Stimulated activated CD8-positive, alpha-beta memory T cell treated with anti-CD3 and anti-CD28 coated beads, Interleukin-7, amount 100 ng/mL, for 24 hours (primary cell): ENCODE measurements around the gene PRR30.
"Not testable (repeated sequence)": the region's sequence is repeated elsewhere in the genome, so short reads cannot be mapped to it uniquely, and the experiment has no call there.

Experiments
- DNase-seq: peaks from one replicate; pipeline ENCODE4 v3.0.0-alpha.2; 2020; ENCODE audit warnings: low read depth

Gene PRR30

DNA sequence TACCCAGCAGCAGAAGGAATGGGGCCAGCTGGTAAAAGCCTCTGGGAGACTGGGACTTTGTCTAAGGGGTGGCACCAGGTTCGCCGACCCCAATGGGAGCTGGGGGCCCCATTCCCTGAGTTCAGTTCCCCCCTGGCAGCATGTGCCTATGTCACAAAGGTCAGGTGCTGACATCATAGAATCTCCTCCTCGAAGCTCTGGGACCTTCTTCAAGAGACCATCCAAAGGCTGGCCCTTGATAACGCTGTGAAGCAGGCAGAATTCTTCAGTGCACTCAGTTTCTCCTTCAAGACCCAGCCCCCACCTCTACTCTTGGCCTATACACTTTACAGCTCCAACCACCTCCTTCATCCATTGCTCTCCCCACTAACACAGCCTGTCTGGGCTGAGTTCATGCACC is at the start of gene PRR30:
Gene PRR30, minus strand, starts transcription at position 101 of the 400 bp plus-strand sequence. CDS start 1,081 bp downstream, outside the sequence.
- DNase-seq: no peak

DNA sequence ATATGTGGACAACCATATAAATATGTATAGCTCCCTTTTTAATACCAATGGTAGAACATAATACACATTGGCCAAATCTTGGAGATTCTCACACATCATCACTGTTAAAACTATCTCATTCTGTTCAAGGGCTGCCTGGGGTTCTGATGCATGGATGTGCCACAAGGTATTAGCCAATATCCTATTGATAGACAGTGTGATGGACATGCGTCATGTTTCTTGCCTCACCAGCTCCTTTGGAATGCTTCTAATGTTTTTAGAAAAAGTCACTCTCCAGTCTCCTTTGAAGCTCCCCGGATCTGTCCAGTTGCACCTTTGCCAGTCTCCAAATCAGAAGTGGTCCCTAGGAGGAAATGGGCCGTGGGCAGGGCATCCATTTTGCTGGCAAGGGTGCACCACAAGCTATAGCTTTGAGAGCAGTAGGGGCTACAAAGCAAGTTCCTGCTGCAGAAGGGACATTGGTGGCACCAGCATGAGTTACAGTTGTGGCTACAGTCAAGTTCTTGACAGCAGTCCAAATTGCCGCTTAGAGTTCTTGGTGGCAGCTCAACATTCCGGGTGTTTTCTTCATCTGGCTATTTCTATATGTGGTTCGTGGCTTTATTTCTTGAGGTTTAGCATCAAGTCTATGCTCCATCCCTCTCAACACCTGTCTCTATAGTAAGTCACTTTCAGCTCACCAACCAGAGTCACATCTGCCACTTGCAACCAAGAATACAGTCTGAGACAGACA is 47.6 kb upstream of the PRR30 start:
- no peak for DNase-seq

DNA sequence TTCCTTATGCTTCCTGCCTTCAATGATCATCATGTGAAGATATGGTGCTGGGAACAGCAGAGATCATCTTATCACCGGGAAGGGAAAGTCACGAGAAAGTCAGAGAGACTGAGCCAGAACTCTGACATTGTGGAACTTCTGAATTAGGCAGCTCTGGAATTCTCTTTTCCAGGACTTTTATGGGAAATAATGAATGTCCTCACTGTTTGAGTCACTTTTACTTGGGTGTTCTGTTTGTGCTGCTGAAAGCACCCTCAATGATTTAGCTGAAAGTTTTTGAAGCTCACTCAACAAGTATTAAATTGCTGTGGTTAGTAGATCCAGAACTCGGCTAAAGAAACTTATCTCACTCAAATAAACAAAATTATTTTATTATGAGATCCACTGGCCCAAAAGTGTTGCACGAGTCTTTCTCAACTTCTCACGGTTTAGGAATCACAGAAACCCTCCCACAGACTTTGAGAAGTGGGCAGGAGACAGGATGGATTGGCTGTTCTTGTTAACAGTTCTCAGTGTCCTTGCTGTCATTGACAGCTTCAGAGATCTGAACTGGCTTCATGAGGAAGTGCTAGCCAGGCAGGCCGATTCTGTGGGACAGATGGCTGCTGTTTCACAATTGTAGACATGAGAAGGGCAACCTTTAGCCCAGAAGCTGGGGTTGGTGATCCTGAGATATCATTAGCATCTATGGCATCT is 46.3 kb upstream of the PRR30 start:
- no peak for DNase-seq

DNA sequence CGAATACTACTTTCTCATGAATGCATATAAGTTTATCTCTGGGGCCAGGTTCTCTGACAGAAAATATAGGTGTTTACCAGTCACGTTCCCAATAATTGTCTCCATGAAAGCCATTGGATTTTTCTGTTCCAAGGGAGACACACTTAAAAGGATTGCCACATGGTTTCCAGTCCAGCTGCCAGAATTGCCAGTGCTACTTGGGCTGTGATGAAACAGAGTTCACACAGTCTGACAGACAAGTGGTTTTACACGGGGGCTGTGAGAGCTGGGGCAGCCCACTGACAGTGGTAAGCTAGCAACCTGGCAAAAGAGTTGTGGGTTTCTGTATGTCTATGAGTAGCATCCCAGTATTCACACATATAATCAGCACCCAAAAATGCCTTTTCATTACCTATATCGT is 44.9 kb upstream of the PRR30 start:
- DNase-seq: no peak

DNA sequence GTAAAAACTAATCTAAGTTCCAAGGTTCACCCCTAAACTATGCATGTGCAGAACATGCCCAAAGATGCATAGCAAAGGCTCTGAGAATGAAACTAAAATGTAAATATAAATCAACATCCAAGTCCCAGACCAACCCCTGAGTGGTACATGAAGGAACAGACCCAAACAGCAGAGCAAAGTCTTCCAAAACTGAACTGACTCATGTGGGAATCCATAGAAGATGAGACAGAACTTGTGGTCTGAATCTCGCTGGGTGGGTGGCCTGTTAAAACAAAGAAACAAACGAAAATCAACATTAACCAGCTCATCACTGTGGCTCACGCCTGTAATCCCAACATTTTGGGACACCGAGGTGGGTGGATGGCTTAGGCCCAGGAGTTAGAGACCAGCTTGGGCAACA is 43.1 kb upstream of the PRR30 start:
- DNase-seq: no peak

DNA sequence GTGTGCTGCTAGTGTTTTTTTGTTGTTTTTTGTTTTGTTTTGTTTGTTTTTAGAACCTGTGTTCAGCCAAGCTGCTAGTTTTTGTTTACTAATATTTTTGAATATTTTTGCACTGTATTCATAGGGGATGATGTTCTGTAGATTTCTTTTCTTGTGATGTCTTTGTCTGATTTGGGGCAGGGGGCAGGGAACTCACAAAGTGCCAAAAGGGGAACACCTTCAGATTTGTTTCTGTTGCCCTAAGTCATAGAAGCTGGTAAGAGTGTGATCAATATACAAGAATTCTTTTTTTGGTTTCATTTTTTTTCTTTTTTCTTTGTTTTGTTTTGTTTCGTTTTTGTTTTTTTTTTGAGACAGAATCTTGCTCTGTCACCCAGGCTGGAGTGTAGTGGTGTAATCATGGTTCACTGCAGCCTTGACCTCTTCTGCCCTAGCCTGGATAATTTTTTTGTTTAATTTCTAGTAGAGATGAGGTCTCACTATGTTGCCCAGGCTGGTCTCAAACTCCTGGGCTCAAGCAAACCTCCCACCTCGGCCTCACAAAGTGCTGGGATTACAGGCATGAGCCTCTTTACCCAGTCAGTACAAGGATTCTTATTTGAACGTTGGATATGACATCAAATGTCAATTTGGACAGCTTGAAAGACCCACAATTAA is 40.3 kb upstream of the PRR30 start:
- no peak for DNase-seq

DNA sequence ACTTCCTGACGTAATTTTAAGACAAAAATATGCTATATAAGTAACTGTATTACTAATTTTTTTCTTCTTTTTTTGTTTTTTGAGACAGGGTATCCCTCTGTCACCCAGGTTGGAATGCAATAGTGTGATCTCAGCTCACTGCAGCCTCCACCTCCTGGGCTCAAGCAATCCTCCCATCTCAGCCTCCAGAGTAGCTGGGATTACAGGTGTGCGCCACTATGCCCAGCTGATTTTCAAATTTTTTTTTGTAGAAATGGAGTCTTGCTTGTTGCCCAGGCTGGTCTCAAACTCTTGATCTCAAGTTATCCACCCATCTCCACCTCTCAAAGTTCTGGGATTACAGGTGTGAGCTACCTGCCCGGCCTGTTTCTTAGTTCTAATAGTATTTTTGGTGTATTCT is 39.3 kb upstream of the PRR30 start:
- no peak for DNase-seq

DNA sequence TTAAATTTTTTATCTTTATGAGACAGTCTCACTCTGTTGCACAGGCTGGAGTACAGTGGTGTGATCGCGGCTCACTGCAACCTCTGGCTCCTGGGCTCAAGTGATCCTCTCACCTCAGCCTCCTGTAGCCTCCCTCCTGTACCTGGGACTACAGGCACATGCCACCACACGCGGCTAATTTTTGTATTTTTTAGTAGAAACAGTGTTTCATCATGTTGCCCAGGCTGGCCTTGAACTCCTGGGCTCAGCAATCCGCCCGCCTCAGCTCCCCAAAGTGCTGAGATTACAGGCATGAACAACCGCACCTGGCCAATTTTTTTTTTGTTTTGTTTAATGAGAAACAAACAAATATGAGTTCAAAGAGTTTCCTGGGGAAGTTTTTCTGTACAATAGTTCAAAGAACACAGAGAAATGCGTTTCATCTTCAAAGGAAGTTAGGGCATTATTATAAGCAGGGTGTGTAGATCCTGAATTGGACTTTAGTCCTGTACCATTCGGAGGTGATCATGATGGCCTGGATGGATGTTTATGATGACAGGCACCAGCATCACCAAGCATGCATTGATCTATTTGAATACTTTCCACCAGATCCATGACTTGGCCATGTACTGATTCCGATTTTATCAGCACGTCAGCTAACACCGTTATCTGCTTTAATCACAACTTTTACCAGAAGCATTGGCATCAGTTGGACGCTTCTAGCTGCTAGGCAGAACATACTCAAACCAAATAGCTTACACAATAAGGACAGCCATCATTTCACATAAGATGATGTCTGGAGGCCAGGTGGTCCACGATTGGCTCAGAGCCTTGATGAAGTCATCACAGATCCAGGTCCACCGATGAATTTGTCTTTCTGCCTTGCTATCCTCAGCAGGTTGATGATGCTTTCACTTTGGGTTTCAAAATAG is 38.5 kb upstream of the PRR30 start:
- DNase-seq: no peak

DNA sequence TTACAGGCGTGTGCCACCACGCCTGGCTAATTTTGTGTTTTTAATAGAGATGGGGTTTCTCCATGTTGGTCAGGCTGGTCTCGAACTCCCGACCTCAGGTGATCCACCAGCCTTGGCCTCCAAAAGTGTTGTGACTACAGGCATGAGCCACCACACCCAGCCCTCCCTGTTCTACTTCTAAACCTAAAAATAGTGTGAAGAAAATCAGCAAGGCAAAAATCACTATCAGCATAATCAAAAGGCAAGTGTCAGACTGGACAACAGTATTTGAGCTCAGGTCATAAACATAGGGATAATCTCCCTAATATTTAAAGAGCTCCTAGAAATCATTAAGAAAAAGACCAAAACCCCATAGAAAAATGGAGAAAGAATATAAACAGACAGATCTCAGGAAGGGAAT is 36.6 kb upstream of the PRR30 start:
- DNase-seq: not testable (repeated sequence)

DNA sequence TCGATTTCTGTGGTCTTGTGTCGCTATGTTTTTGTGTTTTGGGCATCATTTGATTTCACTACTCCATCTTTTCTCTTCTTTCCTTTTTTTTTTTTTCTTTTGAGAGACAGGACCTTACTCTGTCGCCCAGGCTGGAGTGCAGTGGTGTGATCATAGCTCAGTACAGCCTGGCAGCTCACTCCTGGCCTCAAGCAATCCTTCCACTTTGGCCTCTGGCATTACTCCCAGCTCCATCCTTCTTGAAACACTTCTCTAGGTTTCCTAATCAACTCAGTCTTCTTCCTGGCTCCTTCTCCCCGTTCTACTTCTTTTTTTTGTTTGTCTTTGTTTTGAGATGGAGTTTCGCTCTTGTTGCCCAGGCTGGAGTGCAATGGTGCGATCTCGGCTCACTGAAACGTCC is 36.1 kb upstream of the PRR30 start:
- DNase-seq: no peak

DNA sequence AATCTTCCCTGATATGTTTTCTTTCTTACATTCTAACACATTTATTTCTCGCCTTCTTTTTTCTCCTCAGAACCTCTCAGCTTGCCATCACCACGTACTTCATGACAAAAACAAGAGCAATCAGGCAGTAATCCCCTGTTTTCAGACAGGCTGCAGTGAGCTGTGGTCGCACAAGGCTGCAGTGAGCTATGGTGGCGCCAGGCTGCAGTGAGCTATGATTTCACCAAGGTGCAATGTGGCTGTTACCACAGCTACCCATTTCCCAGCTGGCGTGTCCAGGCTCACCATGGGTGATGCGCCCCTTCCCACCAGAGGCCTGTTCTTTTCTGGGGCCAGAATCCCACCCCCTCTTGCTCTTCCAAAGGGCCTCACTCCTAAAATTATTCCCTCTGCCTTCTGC is 35.4 kb upstream of the PRR30 start:
- no peak for DNase-seq

DNA sequence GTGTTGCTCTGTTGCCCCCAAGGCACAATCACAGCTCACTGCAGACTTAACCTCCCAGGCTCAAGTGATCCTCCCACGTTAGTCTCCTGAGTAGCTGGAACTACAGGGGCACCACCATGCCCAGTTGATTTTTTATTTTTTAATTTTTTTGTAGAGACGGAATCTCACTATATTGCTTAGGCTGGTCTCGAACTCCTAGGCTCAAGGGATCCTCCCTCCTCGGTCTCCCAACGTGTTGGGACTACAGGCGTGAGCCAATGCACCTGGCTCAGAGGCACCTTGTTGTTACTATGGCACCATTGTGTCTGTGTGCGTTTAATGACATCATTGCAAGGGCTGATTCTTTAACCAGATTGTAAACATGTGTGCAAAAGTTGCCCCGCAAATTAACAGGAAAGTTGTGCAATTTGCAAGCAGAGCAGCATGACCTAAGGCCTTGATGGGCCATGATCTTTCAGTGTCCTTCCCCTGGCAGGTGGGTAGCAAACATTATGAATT is 32.2 kb upstream of the PRR30 start:
- DNase-seq: no peak

DNA sequence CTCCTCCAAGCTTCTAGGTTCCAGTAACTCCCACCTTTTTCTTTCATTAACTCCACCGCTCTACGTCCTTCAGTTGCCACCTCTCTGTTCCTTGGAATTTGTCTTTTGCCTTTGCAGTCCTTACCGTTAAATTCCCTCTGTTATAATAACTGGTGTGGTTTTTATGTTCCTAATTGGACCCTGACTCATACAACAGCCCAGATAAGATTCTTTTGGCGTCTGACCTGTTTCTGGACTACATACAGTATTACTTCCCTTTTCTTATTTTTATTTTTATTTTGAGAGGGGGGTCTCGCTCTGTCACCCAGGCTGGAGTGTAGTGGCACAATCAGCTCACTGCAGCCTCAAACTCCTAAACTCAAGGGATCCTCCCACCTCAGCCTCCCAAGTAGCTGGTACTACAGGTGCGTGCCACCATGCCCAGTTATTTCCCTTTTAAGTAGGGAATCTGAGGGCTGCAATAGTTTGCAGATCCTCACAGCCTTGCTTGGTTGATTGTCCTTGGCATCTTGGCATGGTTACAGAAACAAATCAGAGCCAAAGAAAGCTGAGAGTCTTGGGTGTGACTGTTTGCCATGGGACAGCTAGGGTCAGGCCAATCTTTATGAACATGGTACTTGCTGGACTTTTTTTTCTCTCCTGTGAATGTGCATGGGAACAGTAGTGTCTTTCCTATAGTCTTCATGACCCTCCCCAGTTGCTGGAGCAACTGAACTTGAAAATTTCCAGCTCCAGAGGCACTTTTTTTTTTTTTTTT is 31.5 kb upstream of the PRR30 start:
- DNase-seq: no peak

DNA sequence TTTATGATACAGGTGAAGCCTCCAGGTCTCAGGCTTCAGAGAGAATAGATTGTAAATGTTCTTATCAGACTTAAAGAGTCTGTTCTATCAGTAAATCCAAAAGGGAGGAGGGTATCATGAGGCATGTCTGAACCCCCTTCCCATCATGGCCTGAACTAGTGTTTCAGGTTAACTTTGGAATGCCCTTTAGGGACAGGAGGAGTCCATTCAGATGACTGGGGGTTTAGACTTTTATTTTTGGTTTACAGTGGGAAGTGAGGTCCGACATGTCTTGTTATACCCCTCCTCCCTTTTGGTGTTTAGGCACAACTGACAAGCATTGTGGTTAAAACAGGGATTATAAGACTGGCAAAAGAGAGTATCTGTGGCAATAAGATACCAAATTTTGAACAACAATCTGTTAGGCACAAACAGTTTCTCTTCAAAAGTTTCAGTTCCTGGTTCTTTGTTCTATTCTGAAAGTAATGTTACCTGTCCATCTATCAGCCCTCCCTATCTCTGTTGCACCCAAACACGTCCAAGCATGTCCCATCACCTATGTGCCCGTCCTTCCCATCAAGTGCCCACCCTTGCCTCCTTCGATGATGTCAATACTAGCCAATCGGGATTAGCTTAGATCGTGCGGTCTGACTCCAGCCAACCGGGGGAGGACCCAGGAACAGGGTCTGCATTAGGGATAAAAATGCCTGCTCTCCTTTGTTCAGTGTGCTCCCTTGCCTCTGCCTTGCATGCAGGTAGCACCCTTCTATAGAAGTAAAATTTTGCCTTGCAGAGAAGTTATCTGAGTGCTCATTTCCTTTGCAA is 26.0 kb upstream of the PRR30 start:
- no peak for DNase-seq

DNA sequence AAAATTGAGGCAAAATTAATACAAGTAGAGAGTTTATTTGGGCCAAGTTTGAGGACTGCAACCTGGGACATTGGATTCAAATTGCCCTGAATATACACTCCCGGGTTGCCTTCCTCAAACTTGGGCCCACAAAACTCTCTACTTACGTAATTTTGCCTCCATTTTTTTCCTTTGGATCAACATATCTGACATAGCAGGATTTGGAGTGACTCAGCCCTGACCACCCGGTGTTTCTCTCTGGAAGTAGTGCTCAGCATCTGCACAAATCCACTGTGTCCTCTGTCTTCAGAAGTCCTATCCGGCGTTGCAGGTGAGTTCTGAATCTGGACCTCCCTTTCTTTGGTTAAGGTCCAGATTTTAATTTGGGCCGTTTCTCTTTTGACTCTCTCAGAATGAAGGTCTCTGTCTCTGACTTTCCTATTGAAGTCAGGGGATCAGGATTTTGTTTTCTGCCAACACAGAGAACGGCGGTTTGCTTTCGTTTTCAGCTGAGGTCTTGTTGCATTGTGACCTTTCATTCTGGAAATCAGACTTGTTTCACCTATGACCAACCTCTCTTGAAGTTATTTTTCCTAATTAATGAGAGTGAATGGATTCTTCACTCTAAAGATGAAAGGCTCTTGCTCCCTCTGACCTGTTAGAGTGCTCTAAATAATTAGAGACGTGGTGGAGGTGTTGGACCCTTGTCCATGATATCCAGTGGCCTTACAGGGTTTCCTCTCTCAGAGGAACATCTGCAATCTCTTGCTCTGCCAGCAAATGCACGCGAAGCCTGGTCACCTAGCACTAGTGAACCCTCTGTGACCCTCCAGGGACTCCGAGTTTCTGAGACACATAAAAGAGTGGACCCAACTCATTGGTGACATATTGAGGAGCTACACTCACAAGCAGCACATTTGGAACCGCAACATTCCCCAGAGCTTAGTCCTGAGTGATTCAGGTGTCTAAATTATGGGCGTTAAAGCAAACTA is 23.2 kb upstream of the PRR30 start:
- DNase-seq: no peak

DNA sequence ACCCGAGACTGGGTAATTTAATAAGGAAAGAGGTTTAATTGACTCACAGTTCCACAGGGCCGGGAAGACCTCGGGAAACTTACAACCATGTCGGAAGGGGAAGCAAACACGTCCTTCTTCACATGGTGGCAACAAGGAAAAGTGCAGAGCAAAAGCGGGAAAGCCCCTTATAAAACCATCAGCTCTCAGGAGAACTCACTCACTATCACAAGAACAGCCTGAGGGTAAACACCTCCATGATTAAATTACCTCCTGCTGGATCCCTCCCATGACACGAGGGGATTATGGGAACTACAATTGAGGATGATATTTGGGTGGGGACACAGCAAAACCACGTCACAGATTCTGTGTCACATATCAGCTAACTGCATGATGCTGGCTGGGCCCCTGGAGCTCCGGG is 21.0 kb upstream of the PRR30 start:
- no peak for DNase-seq

DNA sequence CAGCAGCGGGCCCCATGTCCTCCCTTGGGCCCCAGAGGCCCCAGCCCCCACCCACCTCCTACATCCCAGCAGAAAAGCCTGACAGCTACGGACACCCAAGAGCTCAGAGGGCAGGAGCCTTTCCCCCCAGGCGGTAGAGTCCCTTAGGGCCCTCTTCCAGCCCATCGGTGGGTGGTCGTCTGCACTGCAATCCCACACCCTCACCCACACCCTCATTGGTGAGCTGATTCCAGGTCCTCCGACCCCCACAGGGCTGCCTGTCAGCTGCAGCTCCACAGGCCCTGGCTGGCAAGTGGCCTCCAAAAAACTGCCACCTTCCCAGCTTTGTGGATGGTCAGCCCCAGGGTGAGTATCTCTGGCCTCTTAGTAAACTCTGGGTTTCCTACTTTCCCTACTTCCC is 20.1 kb upstream of the PRR30 start:
- no peak for DNase-seq

DNA sequence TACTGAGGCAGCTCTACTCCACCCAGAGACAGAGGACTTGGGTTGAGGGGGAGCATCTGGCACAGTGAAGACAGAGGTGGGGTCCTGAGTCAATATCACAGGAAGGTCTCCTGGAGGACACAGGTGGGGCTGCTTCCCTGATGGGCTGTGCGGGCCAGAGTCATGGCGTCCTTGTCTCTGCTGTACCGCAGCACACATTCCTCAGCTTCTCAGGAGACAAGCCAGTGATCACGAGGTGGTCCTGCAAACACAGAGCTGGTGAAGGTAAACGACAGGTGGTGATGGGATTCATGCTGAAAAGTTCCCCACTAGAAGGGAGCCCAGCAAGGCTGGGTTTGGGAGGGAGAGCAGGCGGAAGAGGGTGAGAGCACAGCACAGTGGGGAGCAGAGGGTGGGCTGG is 19.3 kb upstream of the PRR30 start:
- no peak for DNase-seq

DNA sequence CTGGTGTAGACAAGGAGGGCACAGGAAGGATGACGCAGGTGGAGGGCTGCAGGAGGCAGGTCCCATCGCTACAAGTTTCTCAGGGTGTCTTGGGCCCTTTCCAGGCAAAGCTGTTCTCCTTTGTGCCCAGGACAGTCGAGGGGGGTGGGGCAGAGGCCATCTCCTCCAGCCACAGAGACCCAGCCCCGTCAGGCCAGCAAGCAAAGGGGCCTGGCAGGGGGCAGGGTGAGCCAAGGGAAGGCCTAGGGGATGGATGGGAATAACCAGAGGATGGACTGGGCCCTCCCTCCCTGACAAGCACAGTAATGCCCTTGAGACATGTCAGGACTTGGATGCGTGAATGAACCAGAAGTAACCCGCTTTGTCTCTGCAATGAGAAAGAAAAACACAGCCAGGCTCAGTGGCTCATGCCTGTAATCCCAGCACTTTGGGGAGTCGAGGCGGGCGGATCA is 15.9 kb upstream of the PRR30 start:
- no peak for DNase-seq
